Measurements from ENCODE around the gene C19orf81.

Gene C19orf81

GRCh38 chr19:50678323-50678722 lies 29.1 kb downstream of the C19orf81 start:
- H3K9me2 ChIP-seq (ENCODE audit: low read depth, low read length), result no peaks in the 10 kb centered on the region
- no peaks in the 10 kb centered on the region for H3F3A ChIP-seq (ENCODE audit: insufficient read depth, low read length)
- H3K79me2 ChIP-seq (ENCODE audit: insufficient read depth, low read length), result no peaks in the 10 kb centered on the region
- no peaks in the 10 kb centered on the region for H3K36me3 ChIP-seq (ENCODE audit: insufficient read depth, low read length)
- no peaks in the 10 kb centered on the region for H3K27me3 ChIP-seq (ENCODE audit: insufficient read depth, low read length)
- no peak overlapping the region for H3K27ac ChIP-seq (ENCODE audit: low read depth, low read length, poor library complexity, severe bottlenecking)
- H3K9me3 ChIP-seq (ENCODE audit: low read length), result no peaks in the 10 kb centered on the region
- no peak overlapping the region for H3K4me3 ChIP-seq (ENCODE audit: low read depth, low read length, poor library complexity, severe bottlenecking)
- H2AFZ ChIP-seq (ENCODE audit: low read length), result no peak overlapping the region
- no peak overlapping the region for H3K4me2 ChIP-seq (ENCODE audit: low read length)
- no peaks in the 10 kb centered on the region for H3K4me1 ChIP-seq (ENCODE audit: insufficient read depth, low read length, severe bottlenecking)
- no peak for TF ChIP-seq EZH2 (IDR thresholded peaks at IDR 0.05; ENCODE audit: borderline replicate concordance, low read length)
- no peak for TF ChIP-seq CTCF (IDR thresholded peaks at IDR 0.05; ENCODE audit: low read length)
- H3K9ac ChIP-seq (ENCODE audit: low read length), result no peak overlapping the region
- H4K20me1 ChIP-seq (ENCODE audit: insufficient read depth, low read length), result no peaks in the 10 kb centered on the region

GRCh38 chr19:50679177-50680125 lies 30.2 kb downstream of the C19orf81 start:
- no peak overlapping the region for H2AFZ ChIP-seq (ENCODE audit: low read length)
- H3F3A ChIP-seq (ENCODE audit: insufficient read depth, low read length), result no peaks in the 10 kb centered on the region
- no peaks in the 10 kb centered on the region for H3K9me2 ChIP-seq (ENCODE audit: low read depth, low read length)
- H3K27ac ChIP-seq (ENCODE audit: low read depth, low read length, poor library complexity, severe bottlenecking), result no peak overlapping the region
- no peaks in the 10 kb centered on the region for H3K79me2 ChIP-seq (ENCODE audit: insufficient read depth, low read length)
- no peaks in the 10 kb centered on the region for H3K36me3 ChIP-seq (ENCODE audit: insufficient read depth, low read length)
- H3K9me3 ChIP-seq (ENCODE audit: low read length), result no peaks in the 10 kb centered on the region
- no peak overlapping the region for H3K4me2 ChIP-seq (ENCODE audit: low read length)
- no peaks in the 10 kb centered on the region for H3K27me3 ChIP-seq (ENCODE audit: insufficient read depth, low read length)
- TF ChIP-seq EZH2 (IDR thresholded peaks at IDR 0.05; ENCODE audit: borderline replicate concordance, low read length) (no peak), CTCF (IDR thresholded peaks at IDR 0.05; ENCODE audit: low read length) (no peak)
- H3K4me1 ChIP-seq (ENCODE audit: insufficient read depth, low read length, severe bottlenecking), result no peaks in the 10 kb centered on the region
- no peaks in the 10 kb centered on the region for H4K20me1 ChIP-seq (ENCODE audit: insufficient read depth, low read length)
- H3K4me3 ChIP-seq (ENCODE audit: low read depth, low read length, poor library complexity, severe bottlenecking), result no peak overlapping the region
- no peak overlapping the region for H3K9ac ChIP-seq (ENCODE audit: low read length)

GRCh38 chr19:50686310-50687032 lies 37.2 kb downstream of the C19orf81 start:
- Histone ChIP-seq H3K79me2 (ENCODE audit: insufficient read depth, low read length) (no peaks in the 10 kb centered on the region), H3K4me3 (ENCODE audit: low read depth, low read length, poor library complexity, severe bottlenecking) (no peak overlapping the region), H3K9ac (ENCODE audit: low read length) (no peak overlapping the region), H3K36me3 (ENCODE audit: insufficient read depth, low read length) (no peaks in the 10 kb centered on the region), H3F3A (ENCODE audit: insufficient read depth, low read length) (no peaks in the 10 kb centered on the region), H3K9me2 (ENCODE audit: low read depth, low read length) (no peaks in the 10 kb centered on the region), H4K20me1 (ENCODE audit: insufficient read depth, low read length) (no peaks in the 10 kb centered on the region), H3K4me2 (ENCODE audit: low read length) (no peak overlapping the region), H2AFZ (ENCODE audit: low read length) (no peak overlapping the region), H3K27me3 (ENCODE audit: insufficient read depth, low read length) (no peaks in the 10 kb centered on the region), H3K4me1 (ENCODE audit: insufficient read depth, low read length, severe bottlenecking) (no peaks in the 10 kb centered on the region), H3K27ac (ENCODE audit: low read depth, low read length, poor library complexity, severe bottlenecking) (no peak overlapping the region), H3K9me3 (ENCODE audit: low read length) (no peaks in the 10 kb centered on the region)
- TF ChIP-seq CTCF (IDR thresholded peaks at IDR 0.05; ENCODE audit: low read length) (no peak), EZH2 (IDR thresholded peaks at IDR 0.05; ENCODE audit: borderline replicate concordance, low read length) (no peak)
